Measurements from ENCODE around the gene SLC16A2. TPM values are rescaled to one million over a fixed set of nuclear protein-coding genes. Genes with fewer than 3 reads are reported as not detected.

SLC16A2 gene
- total and polyA plus RNA-seq, 10 of the 15 experiments (the other 5 are each of a cell fraction or from before 2014, with no cell fraction given) = 0.08 to 0.13 TPM; not detected in 8

DNA sequence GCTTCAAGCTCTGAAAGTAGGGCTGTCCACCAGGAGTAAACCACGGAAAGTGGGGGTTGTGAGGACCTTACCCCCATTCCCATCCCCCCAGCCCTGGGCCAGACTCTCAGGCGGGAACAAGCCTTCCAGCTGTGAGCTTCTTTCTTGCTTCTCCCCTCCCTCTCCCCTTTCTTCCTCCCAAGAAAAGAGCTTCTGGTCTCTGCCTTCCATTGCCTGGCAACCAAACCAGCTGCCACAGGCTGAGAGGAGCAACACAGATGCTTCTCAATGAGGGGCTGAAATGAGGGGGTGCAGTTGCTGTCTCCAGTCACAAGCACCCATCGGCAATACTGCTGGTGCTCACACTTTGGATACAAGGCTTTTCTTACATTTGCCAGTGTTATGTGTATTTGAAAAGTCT, 72.5 kb downstream of the SLC16A2 start:
- intact Hi-C loops (cut with micrococcal nuclease; ENCODE audit: unreplicated experiment) (loop anchor here (1.0 kb wide), 1 partner anchor 56 kb away; no protein-coding TSS in a partner anchor), in situ Hi-C loops (cut with MboI) (no loop called here)
- Histone ChIP-seq H3K79me2 (ENCODE audit: control insufficient read depth, insufficient read depth, low read length) (no peaks in the 10 kb centered on the region), H3K9ac (ENCODE audit: control insufficient read depth, insufficient read depth, low read length) (no peak overlapping the region), H2AFZ (ENCODE audit: control insufficient read depth, low read depth, low read length) (no peak overlapping the region), H3K4me1 (ENCODE audit: control insufficient read depth, insufficient read depth, low read length) (no peaks in the 10 kb centered on the region), H3K4me3 (no peak overlapping the region), H4K20me1 (ENCODE audit: control insufficient read depth, insufficient read depth) (no peaks in the 10 kb centered on the region), H3K36me3 (ENCODE audit: control insufficient read depth in 2 of 2, insufficient read depth in 2 of 2, low read length in 1 of 2) (no peaks in the 10 kb centered on the region), H3K4me2 (ENCODE audit: control insufficient read depth, insufficient read depth) (no peak overlapping the region), H3K27ac (ENCODE audit: control insufficient read depth, insufficient read depth) (no peak overlapping the region), H3K27me3 (replicated peaks in 1 of 2; ENCODE audit: control insufficient read depth in 2 of 2, insufficient read depth in 2 of 2, low read length in 1 of 2) (no peaks in the 10 kb centered on the region), H3K9me3 (replicated peaks; ENCODE audit: control insufficient read depth, insufficient read depth, low read length) (no peaks in the 10 kb centered on the region)
- RAD21 ChIA-PET (ENCODE audit: unreplicated experiment) = no interaction called here
- CTCF ChIA-PET = interaction anchor here (3.0 kb wide), 1 partner anchor 41 kb away, joined by 21 read pairs; no protein-coding TSS in a partner anchor
- FAIRE-seq = no peak
- no peak for DNase-seq (ENCODE audit: low read depth, low spot score)
- no peak for ATAC-seq
- BruUV-seq (replicated peaks) = no TSS peak
- TF ChIP-seq SP1 (IDR thresholded peaks at IDR 0.05; ENCODE audit: low read depth, low read length) (no peak), TCF3 (IDR thresholded peaks at IDR 0.05; ENCODE audit: borderline replicate concordance, insufficient read depth, low read depth, low read length) (no peak), BCL11A (IDR thresholded peaks at IDR 0.05; ENCODE audit: low read depth, low read length) (no peak)
- TF ChIP-seq, protein P1, sequence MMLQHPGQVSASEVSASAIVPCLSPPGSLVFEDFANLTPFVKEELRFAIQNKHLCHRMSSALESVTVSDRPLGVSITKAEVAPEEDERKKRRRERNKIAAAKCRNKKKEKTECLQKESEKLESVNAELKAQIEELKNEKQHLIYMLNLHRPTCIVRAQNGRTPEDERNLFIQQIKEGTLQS (IDR thresholded peaks at IDR 0.05; ENCODE audit: borderline replicate concordance, extremely low read depth, low read depth, low read length) = no peak
- TF ChIP-seq, protein P2, sequence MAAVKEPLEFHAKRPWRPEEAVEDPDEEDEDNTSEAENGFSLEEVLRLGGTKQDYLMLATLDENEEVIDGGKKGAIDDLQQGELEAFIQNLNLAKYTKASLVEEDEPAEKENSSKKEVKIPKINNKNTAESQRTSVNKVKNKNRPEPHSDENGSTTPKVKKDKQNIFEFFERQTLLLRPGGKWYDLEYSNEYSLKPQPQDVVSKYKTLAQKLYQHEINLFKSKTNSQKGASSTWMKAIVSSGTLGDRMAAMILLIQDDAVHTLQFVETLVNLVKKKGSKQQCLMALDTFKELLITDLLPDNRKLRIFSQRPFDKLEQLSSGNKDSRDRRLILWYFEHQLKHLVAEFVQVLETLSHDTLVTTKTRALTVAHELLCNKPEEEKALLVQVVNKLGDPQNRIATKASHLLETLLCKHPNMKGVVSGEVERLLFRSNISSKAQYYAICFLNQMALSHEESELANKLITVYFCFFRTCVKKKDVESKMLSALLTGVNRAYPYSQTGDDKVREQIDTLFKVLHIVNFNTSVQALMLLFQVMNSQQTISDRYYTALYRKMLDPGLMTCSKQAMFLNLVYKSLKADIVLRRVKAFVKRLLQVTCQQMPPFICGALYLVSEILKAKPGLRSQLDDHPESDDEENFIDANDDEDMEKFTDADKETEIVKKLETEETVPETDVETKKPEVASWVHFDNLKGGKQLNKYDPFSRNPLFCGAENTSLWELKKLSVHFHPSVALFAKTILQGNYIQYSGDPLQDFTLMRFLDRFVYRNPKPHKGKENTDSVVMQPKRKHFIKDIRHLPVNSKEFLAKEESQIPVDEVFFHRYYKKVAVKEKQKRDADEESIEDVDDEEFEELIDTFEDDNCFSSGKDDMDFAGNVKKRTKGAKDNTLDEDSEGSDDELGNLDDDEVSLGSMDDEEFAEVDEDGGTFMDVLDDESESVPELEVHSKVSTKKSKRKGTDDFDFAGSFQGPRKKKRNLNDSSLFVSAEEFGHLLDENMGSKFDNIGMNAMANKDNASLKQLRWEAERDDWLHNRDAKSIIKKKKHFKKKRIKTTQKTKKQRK (IDR thresholded peaks at IDR 0.05; ENCODE audit: low read depth, low read length) = no peak
- SMC1A ChIA-PET (ENCODE audit: uncharacterized antibody, unreplicated experiment) = interaction anchor here (2.1 kb wide), 1 partner anchor 41 kb away, joined by 8 read pairs; no protein-coding TSS in a partner anchor
- 17% methylated on average over 3 of the region's 3 CpGs for WGBS (ENCODE audit: insufficient coverage, insufficient replicate concordance, low lambda C conversion rate, missing lambda C conversion rate)
- POLR2A ChIA-PET = no interaction called here
